Type B pancreatic cell (in vitro differentiated cells): Measurements from ENCODE around the gene SLC38A2. TPM values are rescaled to one million over a fixed set of nuclear protein-coding genes. Genes with fewer than 3 reads are reported as not detected.

ENCODE experiments used
- DNase-seq: peaks from one replicate; pipeline ENCODE4 v3.0.0; 2021; ENCODE audit warnings: mixed read lengths; ENCODE audit not compliant: unreplicated experiment; ENCODE audit errors: extremely low spot score
- H3K27ac Mint-ChIP-seq: 2 replicates; pipeline ENCODE4 v1.8.0; 2021; ENCODE audit warnings: mild to moderate bottlenecking, mixed read lengths
- H3K27me3 Mint-ChIP-seq: 2 replicates; pipeline ENCODE4 v1.8.0; 2021; ENCODE audit warnings: mixed read lengths
- H3K36me3 Mint-ChIP-seq: 2 replicates; pipeline ENCODE4 v1.8.0; 2021; ENCODE audit warnings: mixed read lengths
- H3K4me1 Mint-ChIP-seq: one replicate; pipeline ENCODE4 v1.8.0; 2021; ENCODE audit warnings: mixed read lengths; ENCODE audit not compliant: unreplicated experiment
- H3K4me3 Mint-ChIP-seq: 2 replicates; pipeline ENCODE4 v1.8.0; 2021; ENCODE audit warnings: mild to moderate bottlenecking, mixed read lengths
- H3K9me3 Mint-ChIP-seq: 2 replicates; pipeline ENCODE4 v1.8.0; 2021; ENCODE audit warnings: mixed read lengths
- CTCF ChIP-seq: fragments of 200-600 bp; sonication (generic); conservative IDR thresholded peaks from 2 replicates; pipeline ENCODE4 v1.5.0; 2021; ENCODE audit warnings: antibody characterized with exemption, mild to moderate bottlenecking
- total RNA-seq: library from RNA; stranded (reverse); gene quantifications from 2 replicates; pipeline ENCODE4 v1.2.1, GENCODE V29; 2021; ENCODE audit warnings: low replicate concordance

SLC38A2 gene
- total RNA-seq, 1 donor from 2014 or later: 204 TPM

DNA sequence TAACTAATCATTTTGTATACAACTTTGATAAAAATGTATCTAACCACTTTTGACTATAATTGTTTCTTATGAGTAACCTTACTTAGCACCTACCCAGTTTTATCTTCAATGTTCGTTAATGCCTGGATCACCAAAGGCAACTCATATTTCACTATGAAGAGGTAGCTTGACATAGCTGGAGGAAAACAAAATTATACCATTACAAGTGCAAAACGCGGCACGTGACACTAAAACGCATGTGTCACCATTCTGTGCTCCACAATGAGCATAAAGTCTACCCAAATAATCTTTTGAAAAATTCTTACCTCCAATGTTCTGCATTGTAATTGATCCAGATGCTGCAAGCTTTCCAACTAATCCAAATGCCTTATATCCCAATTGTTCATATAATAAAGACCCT is 5.8 kb downstream of the SLC38A2 start:
- TF ChIP-seq CTCF: no peak
- Mint-ChIP-seq H3K4me3 (peak overlapping the region; percentile 61), H3K9me3 (no peaks in the 10 kb centered on the region), H3K27me3 (no peaks in the 10 kb centered on the region), H3K36me3 (peaks cover 67% of the 10 kb centered on the region), H3K27ac (no peak overlapping the region), H3K4me1 (peaks cover 39% of the 10 kb centered on the region)
- DNase-seq: no peak

- TF ChIP-seq CTCF: no peak
- Mint-ChIP-seq H3K4me3 (no peak overlapping the region), H3K4me1 (peaks cover 40% of the 10 kb centered on the region), H3K36me3 (peaks cover 72% of the 10 kb centered on the region), H3K9me3 (no peaks in the 10 kb centered on the region), H3K27ac (peak overlapping the region; percentile 34), H3K27me3 (no peaks in the 10 kb centered on the region)
- no peak for DNase-seq
These were observed 6.6 kb downstream of the SLC38A2 start for GRCh38 chr12:46365951-46366379.

DNA sequence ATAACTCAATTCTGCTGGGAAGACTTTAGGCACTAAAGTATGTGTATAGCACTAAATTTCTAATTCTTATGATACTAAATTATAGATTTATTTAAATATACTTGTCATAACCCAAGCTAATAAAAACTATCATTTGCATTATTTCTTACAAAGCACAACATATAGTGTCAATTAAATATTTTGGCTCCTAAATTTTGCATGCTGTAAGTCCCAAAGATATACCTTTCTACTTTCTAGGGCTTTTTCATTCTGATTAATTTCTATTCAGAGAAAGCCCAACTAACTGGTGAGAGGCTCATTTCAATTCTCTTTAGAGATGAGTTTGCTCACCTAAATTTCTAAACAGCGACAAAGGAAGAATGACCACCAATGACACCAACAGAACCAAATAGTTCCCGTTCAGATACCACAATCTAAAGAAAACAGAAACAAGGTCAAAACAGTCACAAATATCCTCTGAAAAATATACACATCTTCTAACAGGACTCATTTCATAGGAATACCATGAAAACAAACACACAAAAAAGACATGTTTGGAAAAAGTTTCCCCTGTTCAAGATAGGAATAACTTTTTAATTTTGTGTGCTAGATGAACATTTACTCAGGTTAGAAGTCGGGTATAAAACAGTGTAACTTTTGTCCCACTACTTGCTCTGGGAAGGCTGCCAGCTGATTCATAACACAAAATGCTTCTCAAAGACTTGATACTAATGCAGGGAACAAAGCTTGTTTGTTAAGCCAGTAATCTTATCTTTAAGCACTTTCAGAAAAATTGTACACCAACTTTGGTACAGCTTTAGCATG is 7.6 kb downstream of the SLC38A2 start:
- Mint-ChIP-seq H3K9me3 (no peaks in the 10 kb centered on the region), H3K4me1 (peaks cover 31% of the 10 kb centered on the region), H3K36me3 (peaks cover 68% of the 10 kb centered on the region), H3K27ac (peak overlapping the region; percentile 53), H3K27me3 (no peaks in the 10 kb centered on the region), H3K4me3 (no peak overlapping the region)
- DNase-seq: no peak
- TF ChIP-seq CTCF: no peak

DNA sequence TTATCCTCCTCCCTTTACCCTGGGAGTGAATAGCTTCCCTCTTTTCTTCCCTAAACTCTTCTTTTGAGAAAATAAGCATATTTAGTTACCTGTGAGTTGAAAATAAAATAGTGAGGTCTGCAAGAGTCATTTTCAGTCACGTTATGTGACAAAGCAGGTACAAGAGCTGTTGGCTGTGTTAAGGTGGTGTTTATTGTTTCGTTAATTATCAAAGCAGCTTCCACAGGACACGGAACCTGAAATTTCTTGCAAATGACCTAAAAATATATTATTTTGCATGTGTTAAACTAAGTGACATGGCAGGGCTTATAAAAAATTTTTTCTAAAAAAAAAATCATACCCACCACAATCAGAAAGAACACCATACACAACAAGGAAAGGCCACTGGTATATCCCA is 8.3 kb downstream of the SLC38A2 start:
- no peak for DNase-seq
- Mint-ChIP-seq H3K36me3 (peaks cover 68% of the 10 kb centered on the region), H3K27me3 (no peaks in the 10 kb centered on the region), H3K4me1 (peaks cover 25% of the 10 kb centered on the region), H3K4me3 (no peak overlapping the region), H3K27ac (no peak overlapping the region), H3K9me3 (no peaks in the 10 kb centered on the region)
- no peak for TF ChIP-seq CTCF

- Mint-ChIP-seq H3K27ac (peak overlapping the region; percentile 31), H3K27me3 (no peaks in the 10 kb centered on the region), H3K4me3 (no peak overlapping the region), H3K9me3 (no peaks in the 10 kb centered on the region), H3K36me3 (peaks cover 70% of the 10 kb centered on the region), H3K4me1 (peaks cover 21% of the 10 kb centered on the region)
- TF ChIP-seq CTCF: no peak
- no peak for DNase-seq
These were observed 8.8 kb downstream of the SLC38A2 start for GRCh38 chr12:46363582-46364299.
